Measurements from ENCODE around the gene THRA. TPM values are rescaled to one million over a fixed set of nuclear protein-coding genes. Genes with fewer than 3 reads are reported as not detected.
A peak's percentile ranks its signal among the peaks of the same experiment; 100 is the strongest.

THRA gene
- total RNA-seq, 1 experiment from 2014 or later = 11.7 TPM

DNA sequence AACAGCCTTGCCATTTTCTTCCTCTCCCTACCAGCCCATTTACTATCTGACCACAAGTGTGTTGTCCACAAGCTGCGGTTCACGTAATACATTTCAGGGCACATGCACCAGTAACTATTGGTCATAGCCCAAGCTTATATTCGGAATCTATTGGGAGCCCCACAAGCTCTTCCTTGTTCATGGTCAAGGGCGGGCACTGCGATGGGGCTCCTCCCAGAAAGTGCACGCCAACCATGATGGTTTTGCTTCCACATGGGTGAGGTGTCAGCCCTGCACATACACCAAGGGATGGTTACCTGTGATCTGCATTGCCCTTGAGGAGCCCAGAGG is 12.1 kb downstream of the THRA start:
- intact Hi-C loops (cut with micrococcal nuclease; ENCODE audit: unreplicated experiment) (no loop called here), in situ Hi-C loops (cut with HindIII; ENCODE audit: low pct_unique_long_range_greater_than_20kb, low sequenced_read_pairs) (no loop called here)
- H3K27me3 ChIP-seq (ENCODE audit: control insufficient read depth, insufficient read depth, low read length) = no peaks in the 10 kb centered on the region
- no peaks in the 10 kb centered on the region for H3K9me3 ChIP-seq (ENCODE audit: control insufficient read depth, insufficient read depth, low read depth, low read length)
- no peak overlapping the region for H3K27ac ChIP-seq (ENCODE audit: low read length)
- peaks cover 51% of the 10 kb centered on the region for H3K4me1 ChIP-seq (ENCODE audit: control insufficient read depth, insufficient read depth, low read length)
- H3K36me3 ChIP-seq (ENCODE audit: control insufficient read depth, insufficient read depth, low read length) = no peaks in the 10 kb centered on the region
- no peak overlapping the region for H3K4me3 ChIP-seq (ENCODE audit: low read depth in 2 of 2, low read length in 2 of 2)
- ATAC-seq (no peak), DNase-seq (ENCODE audit: low read depth, low spot score) (no peak)
- ChIA-PET POLR2A (interaction anchor here (1.4 kb wide), 1 partner anchor 10 kb away, joined by 3 read pairs; no protein-coding TSS in a partner anchor), CTCF (interaction anchor here (0.6 to 1.7 kb wide), 10 partner anchors 8 to 231 kb away, joined by 3 to 17 read pairs (median 4); partner anchors contain the start of gene MED24)
- no peak for TF ChIP-seq SIN3A (IDR thresholded peaks at IDR 0.05; ENCODE audit: borderline replicate concordance, insufficient read depth, low read depth, low read length)
- no peak for TF ChIP-seq TCF7L2 (IDR thresholded peaks at IDR 0.05; ENCODE audit: low read depth, low read length)
- TF ChIP-seq, protein P1, sequence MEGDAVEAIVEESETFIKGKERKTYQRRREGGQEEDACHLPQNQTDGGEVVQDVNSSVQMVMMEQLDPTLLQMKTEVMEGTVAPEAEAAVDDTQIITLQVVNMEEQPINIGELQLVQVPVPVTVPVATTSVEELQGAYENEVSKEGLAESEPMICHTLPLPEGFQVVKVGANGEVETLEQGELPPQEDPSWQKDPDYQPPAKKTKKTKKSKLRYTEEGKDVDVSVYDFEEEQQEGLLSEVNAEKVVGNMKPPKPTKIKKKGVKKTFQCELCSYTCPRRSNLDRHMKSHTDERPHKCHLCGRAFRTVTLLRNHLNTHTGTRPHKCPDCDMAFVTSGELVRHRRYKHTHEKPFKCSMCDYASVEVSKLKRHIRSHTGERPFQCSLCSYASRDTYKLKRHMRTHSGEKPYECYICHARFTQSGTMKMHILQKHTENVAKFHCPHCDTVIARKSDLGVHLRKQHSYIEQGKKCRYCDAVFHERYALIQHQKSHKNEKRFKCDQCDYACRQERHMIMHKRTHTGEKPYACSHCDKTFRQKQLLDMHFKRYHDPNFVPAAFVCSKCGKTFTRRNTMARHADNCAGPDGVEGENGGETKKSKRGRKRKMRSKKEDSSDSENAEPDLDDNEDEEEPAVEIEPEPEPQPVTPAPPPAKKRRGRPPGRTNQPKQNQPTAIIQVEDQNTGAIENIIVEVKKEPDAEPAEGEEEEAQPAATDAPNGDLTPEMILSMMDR (IDR thresholded peaks at IDR 0.05) = no peak
- no peak for TF ChIP-seq POLR2AphosphoS5 (IDR thresholded peaks at IDR 0.05; ENCODE audit: low read depth, low read length)
- TF ChIP-seq, protein P2, sequence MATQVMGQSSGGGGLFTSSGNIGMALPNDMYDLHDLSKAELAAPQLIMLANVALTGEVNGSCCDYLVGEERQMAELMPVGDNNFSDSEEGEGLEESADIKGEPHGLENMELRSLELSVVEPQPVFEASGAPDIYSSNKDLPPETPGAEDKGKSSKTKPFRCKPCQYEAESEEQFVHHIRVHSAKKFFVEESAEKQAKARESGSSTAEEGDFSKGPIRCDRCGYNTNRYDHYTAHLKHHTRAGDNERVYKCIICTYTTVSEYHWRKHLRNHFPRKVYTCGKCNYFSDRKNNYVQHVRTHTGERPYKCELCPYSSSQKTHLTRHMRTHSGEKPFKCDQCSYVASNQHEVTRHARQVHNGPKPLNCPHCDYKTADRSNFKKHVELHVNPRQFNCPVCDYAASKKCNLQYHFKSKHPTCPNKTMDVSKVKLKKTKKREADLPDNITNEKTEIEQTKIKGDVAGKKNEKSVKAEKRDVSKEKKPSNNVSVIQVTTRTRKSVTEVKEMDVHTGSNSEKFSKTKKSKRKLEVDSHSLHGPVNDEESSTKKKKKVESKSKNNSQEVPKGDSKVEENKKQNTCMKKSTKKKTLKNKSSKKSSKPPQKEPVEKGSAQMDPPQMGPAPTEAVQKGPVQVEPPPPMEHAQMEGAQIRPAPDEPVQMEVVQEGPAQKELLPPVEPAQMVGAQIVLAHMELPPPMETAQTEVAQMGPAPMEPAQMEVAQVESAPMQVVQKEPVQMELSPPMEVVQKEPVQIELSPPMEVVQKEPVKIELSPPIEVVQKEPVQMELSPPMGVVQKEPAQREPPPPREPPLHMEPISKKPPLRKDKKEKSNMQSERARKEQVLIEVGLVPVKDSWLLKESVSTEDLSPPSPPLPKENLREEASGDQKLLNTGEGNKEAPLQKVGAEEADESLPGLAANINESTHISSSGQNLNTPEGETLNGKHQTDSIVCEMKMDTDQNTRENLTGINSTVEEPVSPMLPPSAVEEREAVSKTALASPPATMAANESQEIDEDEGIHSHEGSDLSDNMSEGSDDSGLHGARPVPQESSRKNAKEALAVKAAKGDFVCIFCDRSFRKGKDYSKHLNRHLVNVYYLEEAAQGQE (IDR thresholded peaks at IDR 0.05; ENCODE audit: insufficient read depth in 1 of 2, low read depth in 2 of 2, low read length in 1 of 2) = no peak
- no TSS peak for BruUV-seq (replicated peaks)

DNA sequence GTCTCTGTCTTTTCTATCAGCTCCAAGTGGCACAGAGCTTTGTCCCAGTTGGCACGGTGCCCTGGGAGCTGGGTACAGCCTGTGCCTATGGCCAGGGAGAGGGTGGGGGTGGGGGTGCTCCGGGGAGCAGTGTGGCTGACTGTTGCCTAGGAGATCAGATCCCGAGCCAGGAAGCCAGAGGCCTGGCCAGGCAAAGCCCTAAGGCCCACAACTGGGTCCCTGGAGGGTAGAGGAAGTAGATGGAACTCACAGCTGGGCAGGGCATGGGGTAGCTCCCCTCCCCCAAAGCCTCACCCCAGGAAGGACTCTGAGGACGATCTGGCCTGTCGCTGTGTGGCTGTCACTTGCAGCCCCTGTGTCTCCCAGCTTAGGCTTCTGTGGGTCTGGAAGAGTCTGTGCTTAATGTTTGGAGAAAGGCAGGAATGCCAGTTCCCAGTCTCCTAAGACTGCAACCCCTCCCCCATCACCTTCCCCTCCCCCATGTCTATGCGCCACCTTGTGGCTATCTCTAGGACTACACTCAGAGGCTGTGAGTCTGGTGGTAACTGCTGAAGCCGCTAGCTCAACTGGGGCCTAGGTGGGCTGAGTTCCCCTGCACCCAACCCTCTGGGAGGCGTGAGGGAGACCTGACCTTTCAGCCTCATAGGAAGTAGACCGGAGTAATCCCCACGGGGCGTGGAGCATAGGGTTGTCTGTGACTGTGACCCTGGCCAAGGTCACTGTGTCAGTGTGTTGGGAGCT is 12.6 kb downstream of the THRA start:
- ATAC-seq = peak; percentile 59
- H3K9me3 ChIP-seq (ENCODE audit: control insufficient read depth, insufficient read depth, low read depth, low read length) = no peaks in the 10 kb centered on the region
- DNase-seq (ENCODE audit: low read depth, low spot score) = no peak
- no peak overlapping the region for H3K4me3 ChIP-seq (ENCODE audit: low read depth in 2 of 2, low read length in 2 of 2)
- H3K36me3 ChIP-seq (ENCODE audit: control insufficient read depth, insufficient read depth, low read length) = no peaks in the 10 kb centered on the region
- H3K27ac ChIP-seq (ENCODE audit: low read length) = peak overlapping the region; percentile 53; the same call in 1 of the 2 replicates
- in situ Hi-C loops (cut with HindIII; ENCODE audit: low pct_unique_long_range_greater_than_20kb, low sequenced_read_pairs) (no loop called here), intact Hi-C loops (cut with micrococcal nuclease; ENCODE audit: unreplicated experiment) (no loop called here)
- H3K4me1 ChIP-seq (ENCODE audit: control insufficient read depth, insufficient read depth, low read length) = peaks cover 46% of the 10 kb centered on the region
- no peaks in the 10 kb centered on the region for H3K27me3 ChIP-seq (ENCODE audit: control insufficient read depth, insufficient read depth, low read length)
- POLR2A ChIA-PET = no interaction called here
- CTCF ChIA-PET = interaction anchor here (0.6 to 1.7 kb wide), 15 partner anchors 9 to 146 kb away, joined by 3 to 17 read pairs (median 4); partner anchors contain the start of gene MED24
- BruUV-seq (replicated peaks) = no TSS peak
- TF ChIP-seq SIN3A (IDR thresholded peaks at IDR 0.05; ENCODE audit: borderline replicate concordance, insufficient read depth, low read depth, low read length) (no peak), TCF7L2 (IDR thresholded peaks at IDR 0.05; ENCODE audit: low read depth, low read length) (no peak), POLR2AphosphoS5 (IDR thresholded peaks at IDR 0.05; ENCODE audit: low read depth, low read length) (no peak; the same call in 1 of the 2 replicates)
- TF ChIP-seq, protein P1 (IDR thresholded peaks at IDR 0.05) = peak; percentile 91
- TF ChIP-seq, protein P2 (IDR thresholded peaks at IDR 0.05; ENCODE audit: insufficient read depth in 1 of 2, low read depth in 2 of 2, low read length in 1 of 2) = 0 out of 4 replicates have a peak, but pooled peaks of 1 of the 2 experiments have one; percentile 20

All from Panc1 (cell line).